Lower leg skin (tissue), 3 donors: ENCODE measurements around the gene PTPRN2.

ENCODE experiments used
- CTCF ChIP-seq, 3 donors: fragments of 450-650 bp; IDR thresholded peaks; one replicate each; pipeline ENCODE4 v1.5.1; 2016; ENCODE audit warnings: antibody characterized with exemption in 3 of 3, mild to moderate bottlenecking in 3 of 3, moderate library complexity in 2 of 3
- POLR2A ChIP-seq, 2 donors: fragments of 450-650 bp; IDR thresholded peaks; one replicate each; pipeline ENCODE4 v1.6.1; 2016 to 2017; ENCODE audit warnings: antibody characterized with exemption in 2 of 2, mild to moderate bottlenecking in 1 of 2, moderate library complexity in 1 of 2

GRCh38 chr7:158028971-158029370, 558.7 kb downstream of the PTPRN2 start:
- no peak for TF ChIP-seq POLR2A (IDR thresholded peaks at IDR 0.05)
- TF ChIP-seq CTCF (IDR thresholded peaks at IDR 0.05) = no peak
